H1 (cell line): ENCODE results near the gene ELAVL1.

Experiments used
- CEBPB ChIP-seq: IDR thresholded peaks from 2 replicates; pipeline ENCODE4 v1.6.1; 2012; ENCODE audit warnings: low read depth, low read length
- TBP ChIP-seq: IDR thresholded peaks from 2 replicates; pipeline ENCODE4 v1.6.1; 2011; ENCODE audit warnings: low read depth, low read length, improper control_type of control experiment
- TF ChIP-seq, protein P1 (sequence below), 3 experiments: IDR thresholded peaks; 1 replicate in 2 of 3; 2 replicates in 1 of 3; pipeline versions ENCODE4 v1.5.1 to v1.6.1; 2011; ENCODE audit warnings: low read length in 3 of 3, mild to moderate bottlenecking in 3 of 3, inconsistent platforms in 2 of 3, low read depth in 1 of 3, moderate library complexity in 1 of 3; ENCODE audit not compliant: insufficient read depth in 1 of 3; ENCODE audit errors: control extremely low read depth in 1 of 3

DNA sequence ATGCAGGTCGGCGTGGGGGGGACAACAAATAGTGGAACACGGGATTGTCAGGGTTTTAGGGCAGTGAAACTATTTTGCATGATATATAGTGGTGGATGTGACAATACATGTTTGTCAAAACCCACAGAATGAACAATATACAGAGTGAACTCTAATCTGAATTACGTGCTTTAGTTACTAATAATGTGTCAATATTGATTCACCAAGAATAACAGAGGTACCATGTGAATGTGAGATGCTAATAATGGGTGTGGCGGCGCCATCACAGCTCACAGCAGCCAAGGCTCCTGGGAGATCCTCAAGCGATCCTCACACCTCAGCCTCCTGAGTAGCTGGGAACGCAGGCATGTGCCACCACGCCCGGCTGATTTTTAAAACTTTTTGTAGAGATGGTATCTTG lies 12.9 kb downstream of the ELAVL1 start:
- TF ChIP-seq, protein P1, sequence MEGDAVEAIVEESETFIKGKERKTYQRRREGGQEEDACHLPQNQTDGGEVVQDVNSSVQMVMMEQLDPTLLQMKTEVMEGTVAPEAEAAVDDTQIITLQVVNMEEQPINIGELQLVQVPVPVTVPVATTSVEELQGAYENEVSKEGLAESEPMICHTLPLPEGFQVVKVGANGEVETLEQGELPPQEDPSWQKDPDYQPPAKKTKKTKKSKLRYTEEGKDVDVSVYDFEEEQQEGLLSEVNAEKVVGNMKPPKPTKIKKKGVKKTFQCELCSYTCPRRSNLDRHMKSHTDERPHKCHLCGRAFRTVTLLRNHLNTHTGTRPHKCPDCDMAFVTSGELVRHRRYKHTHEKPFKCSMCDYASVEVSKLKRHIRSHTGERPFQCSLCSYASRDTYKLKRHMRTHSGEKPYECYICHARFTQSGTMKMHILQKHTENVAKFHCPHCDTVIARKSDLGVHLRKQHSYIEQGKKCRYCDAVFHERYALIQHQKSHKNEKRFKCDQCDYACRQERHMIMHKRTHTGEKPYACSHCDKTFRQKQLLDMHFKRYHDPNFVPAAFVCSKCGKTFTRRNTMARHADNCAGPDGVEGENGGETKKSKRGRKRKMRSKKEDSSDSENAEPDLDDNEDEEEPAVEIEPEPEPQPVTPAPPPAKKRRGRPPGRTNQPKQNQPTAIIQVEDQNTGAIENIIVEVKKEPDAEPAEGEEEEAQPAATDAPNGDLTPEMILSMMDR (IDR thresholded peaks at IDR 0.05; ENCODE audit: control extremely low read depth in 1 of 3, insufficient read depth in 1 of 3, low read depth in 1 of 3, low read length in 3 of 3): no peak
- TF ChIP-seq CEBPB (no peak), TBP (no peak)
